ENCODE measurements around the gene TLR5.

TLR5 gene

DNA sequence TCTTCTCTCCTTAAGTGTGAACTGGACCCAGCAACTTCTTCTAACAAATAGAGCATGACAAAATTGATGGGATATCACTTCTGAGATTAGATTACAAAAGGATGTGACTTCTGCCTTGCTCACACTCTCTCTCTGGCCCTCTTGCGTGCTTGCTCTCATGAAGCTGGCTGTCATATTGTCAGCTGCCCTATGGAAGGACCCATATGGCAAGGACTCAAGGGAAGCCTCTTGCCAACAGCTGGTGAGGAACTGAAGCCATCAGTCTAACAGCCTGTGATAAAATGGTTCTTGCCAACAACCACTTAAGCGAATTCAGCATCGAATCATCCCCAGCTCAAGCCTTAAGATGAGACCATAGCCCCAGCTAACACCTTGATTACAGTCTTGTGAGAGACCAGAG, 4.8 kb upstream of the TLR5 start:
- DNase-seq = no peak

- no peak for DNase-seq
These were observed 4.4 kb upstream of the TLR5 start for GRCh38 chr1:223147409-223147808.

DNA sequence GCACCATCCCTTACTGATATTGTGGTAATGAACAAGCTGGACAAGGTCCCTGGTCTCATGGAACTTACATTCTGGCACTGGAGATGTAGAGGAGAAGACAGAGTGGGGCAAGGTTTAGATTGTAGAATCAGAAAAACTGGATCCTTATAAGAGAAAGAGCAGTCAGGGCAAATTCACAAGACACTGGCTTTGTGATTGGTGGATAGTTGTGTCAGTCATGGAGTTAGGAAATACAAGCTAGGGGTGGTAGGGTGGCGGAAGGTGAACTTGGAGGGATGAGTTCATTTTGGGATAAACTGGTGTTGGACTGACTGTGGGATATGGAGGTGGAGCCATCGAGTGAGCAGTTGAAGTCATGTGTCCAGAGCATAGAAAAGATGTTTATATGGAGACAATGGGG, 3.7 kb upstream of the TLR5 start:
- no peak for DNase-seq

DNA sequence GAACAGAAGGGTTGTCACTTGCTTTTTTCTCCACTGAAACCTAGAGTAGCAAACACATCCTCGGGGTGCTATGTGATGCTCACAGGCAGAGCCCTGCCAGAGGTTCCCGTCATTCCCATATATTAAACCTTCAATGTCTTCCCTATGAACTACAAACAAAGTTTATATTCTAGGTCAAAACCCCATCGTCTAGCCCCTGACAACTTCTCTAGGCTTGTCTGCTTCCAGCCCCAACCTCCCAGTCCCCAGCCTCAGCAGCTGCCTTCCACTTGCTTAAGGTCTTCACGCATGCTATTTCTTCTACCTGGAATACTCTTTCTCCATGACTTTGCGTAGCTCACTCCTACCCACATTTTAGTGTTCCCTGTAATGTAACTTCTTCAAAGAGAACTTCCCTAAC, 1.9 kb upstream of the TLR5 start:
- no peak for DNase-seq

- DNase-seq = no peak
These were observed 1.4 kb upstream of the TLR5 start for GRCh38 chr1:223144431-223144830.

- peak; percentile 65 for DNase-seq
These were observed 645 bp upstream of the TLR5 start for GRCh38 chr1:223143537-223144248.

DNA sequence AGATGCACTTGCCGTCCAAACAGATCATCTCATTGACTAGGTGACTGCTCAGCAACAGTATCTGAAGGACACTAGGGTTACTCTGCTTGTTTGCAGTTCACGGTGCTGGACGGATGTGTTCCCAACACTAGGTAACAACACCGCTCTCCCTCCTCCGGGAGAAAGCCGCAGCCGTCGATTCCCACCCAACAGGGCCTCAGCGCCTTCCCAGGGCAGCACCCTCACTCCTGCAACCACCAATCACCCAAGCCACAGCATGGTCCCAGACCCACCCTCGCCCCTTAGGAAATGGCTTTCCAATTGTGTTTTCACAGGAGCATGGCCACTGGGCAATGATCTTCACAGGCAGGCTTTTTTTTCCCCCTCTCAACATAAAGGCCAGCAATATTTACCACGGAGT, 779 bp downstream of the TLR5 start:
- no peak for DNase-seq

GRCh38 chr1:223140611-223141405, 2.2 kb downstream of the TLR5 start:
- no peak for DNase-seq

DNA sequence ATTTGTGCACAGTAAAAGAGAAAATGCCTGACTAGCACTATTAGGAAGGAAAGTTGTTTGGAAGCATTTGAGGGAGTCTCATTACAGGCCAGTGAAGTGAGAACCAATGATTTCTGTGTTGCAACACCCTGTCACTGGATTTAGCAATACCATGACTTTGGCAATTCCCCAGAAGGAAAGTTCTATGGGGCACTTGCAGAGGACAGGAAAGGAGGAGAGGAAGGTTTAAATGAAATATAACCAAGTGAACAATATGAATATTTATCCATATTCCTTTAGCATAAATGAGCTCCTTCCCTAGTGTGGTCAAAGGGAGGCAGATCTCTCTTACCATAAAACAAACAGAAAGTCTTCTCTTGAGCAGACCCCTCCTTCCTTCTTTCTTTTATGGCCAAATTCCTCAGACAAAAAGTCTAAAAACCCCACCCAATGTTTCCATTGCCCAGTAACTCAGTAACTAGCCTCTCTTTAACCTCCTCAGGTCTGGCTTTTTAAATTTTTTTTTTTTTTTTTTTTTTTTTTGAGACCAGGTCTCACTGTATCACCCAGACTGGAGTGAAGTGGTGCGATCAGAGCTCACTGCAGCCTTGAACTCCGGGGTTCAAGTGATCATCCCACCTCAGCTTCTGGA, 5.5 kb downstream of the TLR5 start:
- DNase-seq = no peak

DNA sequence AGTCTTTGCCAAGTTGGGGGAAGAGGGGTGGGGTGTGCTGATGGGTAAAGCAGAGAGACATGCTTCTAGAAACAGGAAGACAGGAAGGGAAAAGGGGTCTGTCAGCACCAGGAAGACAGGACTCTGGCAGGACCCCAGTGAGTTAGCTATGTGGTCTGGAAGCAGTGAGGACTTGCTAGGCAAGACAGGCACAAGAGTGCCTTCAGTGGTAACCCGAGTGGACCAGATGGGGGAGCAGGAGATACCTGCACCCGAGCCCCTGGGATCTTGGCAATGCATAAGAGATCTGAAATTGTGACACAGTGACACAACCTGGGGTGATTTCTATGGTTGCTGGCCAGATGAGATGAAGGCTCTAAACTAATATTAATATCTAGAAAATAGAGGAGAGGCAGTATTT, 7.0 kb downstream of the TLR5 start:
- DNase-seq = no peak

DNA sequence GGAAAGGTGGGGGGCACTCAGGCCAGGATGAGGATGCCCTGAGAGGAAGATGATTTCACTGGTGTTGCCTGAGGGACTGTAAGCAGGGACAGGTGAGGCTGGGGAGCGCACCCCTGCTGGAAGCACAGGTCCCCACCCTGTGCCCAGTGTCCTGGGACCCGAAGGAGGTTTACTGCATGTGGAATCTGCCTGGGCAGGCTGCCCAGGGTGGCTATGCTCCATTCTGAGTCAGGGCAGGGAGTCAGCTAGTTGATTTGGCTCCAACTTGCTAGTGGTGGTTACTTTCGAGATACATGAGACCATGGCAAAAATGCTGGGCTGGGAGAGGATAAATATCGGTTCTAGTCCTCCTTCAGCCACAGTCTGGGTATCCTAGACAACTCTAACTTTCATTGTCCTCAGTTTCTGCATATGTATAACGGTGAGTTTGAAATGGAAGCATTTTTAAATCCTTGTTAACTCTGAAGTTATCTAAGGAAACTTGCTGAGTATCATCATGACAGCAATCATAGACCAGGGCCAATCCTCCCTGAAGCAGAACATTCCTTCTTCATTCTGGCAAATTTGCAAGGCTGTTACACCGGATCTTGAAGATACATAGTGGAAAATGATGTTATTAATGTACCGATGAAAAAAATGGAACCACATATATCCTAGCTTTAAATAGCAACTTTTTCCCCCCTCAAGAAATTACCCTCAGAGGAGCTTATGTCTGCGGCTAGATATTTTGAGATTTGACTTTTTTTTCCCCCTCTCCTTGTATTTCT, 7.7 kb downstream of the TLR5 start:
- DNase-seq = no peak

DNA sequence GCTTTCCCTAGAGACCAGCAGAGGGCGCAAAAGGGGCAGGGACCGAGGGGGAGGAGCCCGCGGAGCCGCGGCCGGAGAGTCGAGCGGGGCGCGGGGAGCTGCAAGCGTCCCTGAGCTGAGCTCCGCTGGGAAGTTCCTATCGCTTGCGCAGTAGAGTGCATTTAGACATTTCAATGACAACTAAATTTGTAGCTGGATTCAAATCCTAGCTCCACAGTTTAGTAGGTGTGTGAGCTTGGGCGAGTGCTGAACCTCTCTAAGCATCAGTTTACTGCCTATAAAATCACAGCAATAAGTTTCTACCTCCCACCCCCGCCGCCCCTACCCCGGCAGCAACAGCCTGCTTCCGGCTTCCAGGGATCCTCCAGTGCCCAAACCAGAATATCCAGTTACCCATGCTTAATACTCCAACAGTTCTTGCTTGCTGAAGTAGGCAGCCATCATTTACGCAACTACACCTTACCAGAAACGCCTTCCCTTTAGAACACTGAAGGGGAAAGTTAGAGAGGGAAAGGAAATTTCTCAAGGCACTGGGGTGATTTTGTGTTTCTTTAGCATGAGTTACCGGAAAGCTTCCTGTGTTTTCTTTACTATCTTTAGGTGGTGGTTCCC, 9.1 kb downstream of the TLR5 start:
- peak; percentile 37 for DNase-seq

GRCh38 chr1:223133306-223133823, 9.7 kb downstream of the TLR5 start:
- DNase-seq = no peak

- DNase-seq = no peak
These were observed 13.7 kb downstream of the TLR5 start for GRCh38 chr1:223129229-223129901.

DNA sequence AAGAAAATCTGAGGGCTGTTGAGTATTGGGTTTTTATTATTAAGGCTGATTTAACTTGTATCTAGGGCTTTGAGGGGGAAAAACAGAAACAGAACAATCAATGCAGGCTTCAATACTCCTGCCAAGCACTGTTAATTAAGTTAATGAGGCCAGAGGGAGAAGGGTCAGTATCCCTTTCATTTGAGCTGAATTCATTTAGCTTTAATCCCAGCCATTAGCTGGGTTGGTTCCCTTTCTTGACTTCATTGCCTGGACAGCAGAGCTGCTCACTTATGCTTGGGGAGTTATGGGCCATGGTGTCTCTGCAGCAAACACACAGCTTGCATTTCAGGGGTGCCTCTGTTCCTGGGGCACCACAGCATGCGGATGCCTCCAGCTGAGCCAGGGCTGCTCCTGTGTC, 16.3 kb downstream of the TLR5 start:
- no peak for DNase-seq

DNA sequence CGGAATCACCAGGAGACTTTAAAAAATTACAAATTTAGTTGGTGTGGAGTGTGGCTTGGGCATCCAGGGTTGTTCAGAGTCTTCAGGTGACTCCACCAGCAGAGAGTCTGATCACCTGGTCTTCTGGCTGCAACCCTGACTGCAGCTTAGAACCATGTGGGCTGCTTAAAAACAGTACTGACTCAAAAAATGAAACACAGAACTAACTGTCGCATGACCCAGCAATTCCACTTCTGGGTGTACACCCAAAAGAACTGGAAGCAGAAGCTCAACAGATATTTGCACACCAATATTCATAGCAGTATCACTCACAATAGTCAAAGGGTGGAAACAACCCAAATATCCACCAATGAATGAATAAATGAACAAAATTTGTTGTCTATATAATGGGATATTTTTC, 17.3 kb downstream of the TLR5 start:
- DNase-seq = no peak

- no peak for DNase-seq
These were observed 19.9 kb downstream of the TLR5 start for GRCh38 chr1:223123011-223123610.

DNA sequence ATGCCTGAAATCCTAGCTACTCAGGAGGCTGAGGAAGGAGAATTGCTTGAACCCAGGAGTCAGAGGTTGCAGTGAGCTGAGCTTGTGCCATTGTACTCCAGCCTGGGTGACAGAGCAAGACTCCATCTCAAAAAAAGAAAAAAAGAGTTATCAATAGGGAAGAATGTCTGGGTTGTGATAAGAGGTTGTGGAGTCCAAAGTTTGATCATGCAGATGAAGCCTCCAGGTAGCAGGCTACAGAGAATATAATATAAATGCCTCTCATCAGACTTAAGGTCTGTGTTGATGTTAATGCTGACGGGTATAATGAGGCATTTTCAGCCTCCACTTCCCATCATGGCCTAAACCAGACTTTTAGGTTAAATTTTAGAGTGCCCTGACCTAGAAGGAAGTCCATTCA, 24.6 kb downstream of the TLR5 start:
- DNase-seq = no peak

DNA sequence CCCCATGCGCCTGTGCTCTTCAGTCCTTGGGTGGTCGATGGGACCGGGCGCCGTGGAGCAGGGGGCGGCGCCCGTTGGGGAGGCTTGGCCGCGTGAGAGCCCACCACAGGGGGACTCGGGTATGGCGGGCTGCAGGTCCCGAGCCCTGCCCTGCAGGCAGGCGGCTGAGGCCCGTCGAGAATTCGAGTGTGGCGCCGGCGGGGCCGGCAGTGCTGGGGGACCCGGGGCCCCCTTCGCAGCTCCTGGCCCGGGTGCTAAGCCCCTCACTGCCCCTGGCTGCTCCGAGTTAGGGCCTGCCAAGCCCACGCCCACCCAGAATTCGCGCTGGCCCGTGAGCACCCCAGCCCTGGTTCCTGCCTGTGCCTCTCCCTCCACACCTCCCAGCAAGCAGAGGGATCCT, 26.1 kb downstream of the TLR5 start:
- DNase-seq = no peak

DNA sequence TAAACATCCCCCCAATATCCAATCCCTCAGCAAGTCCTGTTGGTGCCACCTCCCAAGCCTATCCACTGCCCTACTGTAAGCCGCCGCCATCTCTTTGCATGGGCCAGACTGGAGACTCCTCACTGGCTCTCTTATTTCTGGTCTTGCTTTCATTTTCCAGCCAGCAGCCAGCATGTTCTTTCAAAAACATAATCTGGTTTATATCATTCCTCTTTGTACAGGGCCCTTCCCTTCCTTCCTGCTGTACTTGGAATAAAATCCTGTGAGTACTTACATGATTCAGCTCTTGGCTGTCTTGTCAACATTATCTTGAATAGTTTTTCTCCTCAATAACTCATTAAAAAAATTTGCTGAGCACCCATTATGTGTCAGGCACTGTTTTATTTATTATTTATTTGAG, 28.2 kb downstream of the TLR5 start:
- DNase-seq = no peak

GRCh38 chr1:223110952-223111351, 32.1 kb downstream of the TLR5 start:
- DNase-seq = no peak

- DNase-seq = no peak
These were observed 33.4 kb downstream of the TLR5 start for GRCh38 chr1:223109581-223110026.
